HUDEP-2 (cell line): ENCODE measurements around the gene DYNLT2.

ENCODE experiments used
- DNase-seq, 76 experiments: peaks; one replicate each; lab custom pipeline; 2025; ENCODE audit not compliant: unreplicated experiment in 76 of 76; lab: John Stamatoyannopoulos, UW

The DYNLT2 gene

GRCh38 chr6:169701954-169702839 lies 49.2 kb downstream of the DYNLT2 start, which contains the start of the genes C6orf120 and WDR27:
TSS of gene C6orf120 (plus strand) at chr6:169702126. CDS start at chr6:169702460, 334 bp downstream.
TSS of gene WDR27 (minus strand) at chr6:169702029. CDS start at chr6:169689005, 13,024 bp downstream.
- peak; percentile 62 to 99 (median 97) for DNase-seq

- DNase-seq = peak in 11 of 76 experiments; percentile 15 to 73 (median 35)
Observed at GRCh38 chr6:169701311-169701953, 49.9 kb downstream of the DYNLT2 start.

GRCh38 chr6:169700296-169700695 lies 51.1 kb downstream of the DYNLT2 start:
- no peak for DNase-seq

- peak in 20 of 76 experiments; percentile 0 to 49 (median 23) for DNase-seq
Observed at GRCh38 chr6:169697115-169697514, 54.3 kb downstream of the DYNLT2 start.

- no peak for DNase-seq
Observed at GRCh38 chr6:169695131-169695530, 56.2 kb downstream of the DYNLT2 start.

GRCh38 chr6:169692516-169692915 lies 58.9 kb downstream of the DYNLT2 start:
- no peak for DNase-seq

- DNase-seq = no peak
Observed at GRCh38 chr6:169691260-169691659, 60.1 kb downstream of the DYNLT2 start.
